ENCODE measurements around the gene IRAK2. TPM values are rescaled to one million over a fixed set of nuclear protein-coding genes. Genes with fewer than 3 reads are reported as not detected.

Gene IRAK2
- total and polyA plus RNA-seq, 9 donors, result 0.44 to 0.93 (median 0.57) TPM

DNA sequence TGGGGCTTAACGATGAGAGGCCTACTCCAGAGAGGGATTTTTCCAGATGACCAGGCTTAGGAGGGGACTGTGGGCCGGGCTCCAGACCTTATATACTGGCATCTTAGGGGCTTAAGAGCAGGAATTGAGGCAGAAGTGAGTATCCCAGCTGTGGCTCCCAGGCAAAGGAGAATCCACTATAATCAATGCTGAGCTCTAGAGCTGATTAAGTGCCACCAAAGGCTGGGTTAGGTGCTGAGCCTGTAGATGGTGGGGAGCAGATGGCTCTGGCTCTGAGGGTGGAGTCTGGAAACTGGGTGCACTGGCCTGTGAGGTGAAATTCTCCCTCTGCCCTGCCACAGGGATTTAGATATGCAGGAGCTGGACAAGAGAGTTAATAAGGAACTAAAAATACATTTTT lies 23.2 kb downstream of the IRAK2 start:
- Histone ChIP-seq H3K27ac (ENCODE audit: low read length) (no peak overlapping the region), H3K9me3 (replicated peaks; ENCODE audit: control insufficient read depth, low read depth, low read length) (no peaks in the 10 kb centered on the region), H3K27me3 (ENCODE audit: control insufficient read depth, insufficient read depth, low read length) (no peaks in the 10 kb centered on the region), H3K36me3 (ENCODE audit: control insufficient read depth, insufficient read depth, low read length) (no peaks in the 10 kb centered on the region), H3K4me3 (ENCODE audit: low read length) (no peak overlapping the region), H3K4me1 (ENCODE audit: control insufficient read depth, insufficient read depth, low read length) (peaks cover 22% of the 10 kb centered on the region)
- 57% methylated on average over 1 of the region's 2 CpGs for whole genome bisulfite sequencing (ENCODE audit: insufficient coverage)
- DNase-seq, result no peak

- H3K27ac ChIP-seq (ENCODE audit: low read length), result peak overlapping the region; percentile 72
- no peaks in the 10 kb centered on the region for H3K27me3 ChIP-seq (ENCODE audit: control insufficient read depth, insufficient read depth, low read length)
- H3K4me1 ChIP-seq (ENCODE audit: control insufficient read depth, insufficient read depth, low read length), result peaks cover 24% of the 10 kb centered on the region
- no peaks in the 10 kb centered on the region for H3K9me3 ChIP-seq (replicated peaks; ENCODE audit: control insufficient read depth, low read depth, low read length)
- WGBS (ENCODE audit: insufficient coverage), result 67% methylated on average over 9 of the region's 11 CpGs
- no peak for DNase-seq
- H3K36me3 ChIP-seq (ENCODE audit: control insufficient read depth, insufficient read depth, low read length), result no peaks in the 10 kb centered on the region
- no peak overlapping the region for H3K4me3 ChIP-seq (ENCODE audit: low read length)
Measured at GRCh38 chr3:10188804-10189556, 24.3 kb downstream of the IRAK2 start.

DNA sequence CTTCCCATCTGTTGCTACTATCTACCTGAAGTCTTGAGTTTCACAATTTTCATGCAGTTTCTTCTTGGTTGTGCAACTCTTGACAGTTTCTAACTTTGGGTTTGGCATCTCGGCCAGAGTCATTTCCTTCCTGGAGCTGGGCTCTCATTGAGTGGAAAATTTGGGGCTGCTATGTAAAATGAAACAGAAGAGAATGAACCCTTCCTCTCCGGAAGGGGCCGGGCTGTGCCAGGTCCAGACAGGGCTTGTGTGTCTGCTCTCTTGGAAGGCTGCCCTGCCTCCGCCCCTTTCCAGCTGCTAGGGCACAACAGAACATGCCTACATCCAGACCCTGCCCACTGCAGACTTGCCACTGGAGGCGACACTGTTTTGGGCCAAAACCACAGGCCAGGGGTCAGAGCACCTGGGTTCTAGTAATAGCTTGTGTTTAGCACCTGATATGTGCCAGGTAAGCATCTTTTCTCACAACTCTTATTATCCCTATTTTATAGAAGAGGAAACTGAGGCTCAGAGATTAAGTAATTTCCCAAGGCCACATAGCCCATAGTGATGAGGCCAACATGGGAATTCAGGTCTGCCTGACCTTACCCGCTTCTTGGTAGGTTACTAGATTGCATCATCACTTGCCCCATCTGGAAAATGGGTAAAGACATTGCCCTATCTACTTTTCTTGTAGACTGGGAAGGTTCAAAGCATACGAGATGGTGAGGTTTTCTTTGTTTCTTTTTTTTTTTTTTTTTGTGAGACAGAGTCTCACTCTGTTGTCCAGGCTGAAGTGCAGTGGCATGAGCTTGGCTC lies 25.0 kb downstream of the IRAK2 start:
- H3K27me3 ChIP-seq (ENCODE audit: control insufficient read depth, insufficient read depth, low read length), result no peaks in the 10 kb centered on the region
- H3K27ac ChIP-seq (ENCODE audit: low read length), result peak overlapping the region; percentile 72
- 45% methylated on average over 2 of the region's 7 CpGs for WGBS (ENCODE audit: insufficient coverage)
- peaks cover 30% of the 10 kb centered on the region for H3K4me1 ChIP-seq (ENCODE audit: control insufficient read depth, insufficient read depth, low read length)
- DNase-seq, result peak; percentile 93
- no peak overlapping the region for H3K4me3 ChIP-seq (ENCODE audit: low read length)
- no peaks in the 10 kb centered on the region for H3K36me3 ChIP-seq (ENCODE audit: control insufficient read depth, insufficient read depth, low read length)
- no peaks in the 10 kb centered on the region for H3K9me3 ChIP-seq (replicated peaks; ENCODE audit: control insufficient read depth, low read depth, low read length)

DNA sequence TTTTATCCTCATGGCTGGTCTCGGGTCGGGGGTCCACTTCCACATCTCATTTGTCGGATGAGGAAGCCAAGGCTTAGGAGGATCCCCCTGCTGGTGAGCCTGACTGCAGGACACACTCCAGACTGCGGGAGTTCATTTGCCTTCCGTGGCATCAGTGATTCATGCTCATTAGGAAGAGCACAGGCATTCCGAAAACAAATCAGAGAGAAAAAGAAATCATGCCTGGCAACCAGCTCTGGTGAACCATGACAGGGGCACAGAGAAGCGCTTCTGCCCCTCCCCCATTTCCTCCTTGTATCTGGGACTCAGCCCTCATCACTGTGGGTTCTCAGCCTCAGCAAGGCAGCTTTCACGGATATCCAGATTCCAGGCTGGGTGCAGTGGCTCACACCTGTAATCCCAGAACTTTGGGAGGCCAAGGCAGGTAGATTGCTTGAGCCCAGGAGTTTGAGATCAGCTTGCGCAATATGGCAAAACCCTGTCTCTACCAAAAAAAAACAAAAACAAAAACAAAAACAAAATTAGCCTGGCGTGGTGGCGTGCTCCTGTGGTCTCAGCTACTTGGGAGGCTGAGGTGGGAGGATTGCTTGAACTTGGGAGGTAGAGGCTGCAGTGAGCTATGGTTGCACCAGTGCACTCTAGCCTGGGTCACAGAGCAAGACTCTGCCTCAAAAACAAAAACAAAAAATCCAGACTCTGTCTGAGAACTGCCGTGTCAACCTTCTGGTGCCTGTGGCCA lies 28.4 kb downstream of the IRAK2 start:
- Histone ChIP-seq H3K4me3 (ENCODE audit: low read length) (no peak overlapping the region), H3K27me3 (ENCODE audit: control insufficient read depth, insufficient read depth, low read length) (no peaks in the 10 kb centered on the region), H3K9me3 (replicated peaks; ENCODE audit: control insufficient read depth, low read depth, low read length) (no peaks in the 10 kb centered on the region), H3K4me1 (ENCODE audit: control insufficient read depth, insufficient read depth, low read length) (peaks cover 30% of the 10 kb centered on the region), H3K27ac (ENCODE audit: low read length) (no peak overlapping the region), H3K36me3 (ENCODE audit: control insufficient read depth, insufficient read depth, low read length) (no peaks in the 10 kb centered on the region)
- peak; percentile 18 for DNase-seq
- 77% methylated on average over 6 of the region's 12 CpGs for WGBS (ENCODE audit: insufficient coverage)

GRCh38 chr3:10193692-10194327 lies 29.1 kb downstream of the IRAK2 start:
- Histone ChIP-seq H3K4me1 (ENCODE audit: control insufficient read depth, insufficient read depth, low read length) (peaks cover 29% of the 10 kb centered on the region), H3K27me3 (ENCODE audit: control insufficient read depth, insufficient read depth, low read length) (no peaks in the 10 kb centered on the region), H3K9me3 (replicated peaks; ENCODE audit: control insufficient read depth, low read depth, low read length) (no peaks in the 10 kb centered on the region), H3K36me3 (ENCODE audit: control insufficient read depth, insufficient read depth, low read length) (no peaks in the 10 kb centered on the region), H3K4me3 (ENCODE audit: low read length) (no peak overlapping the region), H3K27ac (ENCODE audit: low read length) (no peak overlapping the region)
- 77% methylated on average over 10 of the region's 14 CpGs for WGBS (ENCODE audit: insufficient coverage)
- DNase-seq, result no peak

- Histone ChIP-seq H3K27ac (ENCODE audit: low read length) (peak overlapping the region; percentile 13), H3K9me3 (replicated peaks; ENCODE audit: control insufficient read depth, low read depth, low read length) (no peaks in the 10 kb centered on the region), H3K4me1 (ENCODE audit: control insufficient read depth, insufficient read depth, low read length) (peaks cover 22% of the 10 kb centered on the region), H3K4me3 (ENCODE audit: low read length) (no peak overlapping the region), H3K36me3 (ENCODE audit: control insufficient read depth, insufficient read depth, low read length) (no peaks in the 10 kb centered on the region), H3K27me3 (ENCODE audit: control insufficient read depth, insufficient read depth, low read length) (no peaks in the 10 kb centered on the region)
- WGBS (ENCODE audit: insufficient coverage), result 59% methylated on average over 3 of the region's 11 CpGs
- DNase-seq, result no peak
Measured at GRCh38 chr3:10194328-10195071, 29.8 kb downstream of the IRAK2 start.

DNA sequence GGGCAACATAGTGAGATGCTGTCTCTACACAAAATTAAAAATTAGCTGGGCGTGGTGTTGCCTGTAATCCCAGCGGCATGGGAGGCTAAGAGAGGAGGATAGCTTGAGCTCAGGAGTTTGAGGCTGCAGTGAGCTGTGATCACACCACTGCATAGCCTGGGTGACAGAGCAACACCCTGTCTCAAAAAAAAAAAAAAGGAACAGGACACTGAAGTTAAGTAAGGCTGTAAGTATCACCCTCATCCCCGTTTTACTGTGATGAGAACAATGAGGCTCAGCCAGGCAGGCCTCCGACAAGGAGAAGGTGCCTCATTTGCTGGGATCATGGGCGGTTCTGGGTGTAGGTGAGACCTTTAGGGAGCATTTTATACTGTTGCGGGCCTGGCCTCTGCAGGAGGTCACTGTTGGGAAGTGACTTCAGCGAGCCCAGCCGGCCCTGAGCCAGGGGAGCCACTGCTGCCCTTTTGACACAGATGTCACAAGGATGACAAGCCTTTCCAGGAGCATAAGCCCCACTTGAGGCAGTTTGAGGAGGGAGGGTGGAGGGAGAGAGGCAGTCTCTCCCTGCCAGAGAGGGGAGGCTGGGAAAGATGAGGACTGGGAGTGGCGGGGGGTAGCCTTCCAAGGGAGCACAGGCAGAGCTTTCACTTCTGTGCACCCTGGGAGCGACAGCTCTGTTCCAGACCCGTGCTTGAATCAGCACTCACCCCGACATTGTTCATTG lies 30.8 kb downstream of the IRAK2 start:
- 59% methylated on average over 7 of the region's 12 CpGs for WGBS (ENCODE audit: insufficient coverage)
- no peaks in the 10 kb centered on the region for H3K9me3 ChIP-seq (replicated peaks; ENCODE audit: control insufficient read depth, low read depth, low read length)
- H3K36me3 ChIP-seq (ENCODE audit: control insufficient read depth, insufficient read depth, low read length), result no peaks in the 10 kb centered on the region
- DNase-seq, result no peak
- H3K4me3 ChIP-seq (ENCODE audit: low read length), result no peak overlapping the region
- H3K27ac ChIP-seq (ENCODE audit: low read length), result no peak overlapping the region
- peaks cover 17% of the 10 kb centered on the region for H3K4me1 ChIP-seq (ENCODE audit: control insufficient read depth, insufficient read depth, low read length)
- no peaks in the 10 kb centered on the region for H3K27me3 ChIP-seq (ENCODE audit: control insufficient read depth, insufficient read depth, low read length)

DNA sequence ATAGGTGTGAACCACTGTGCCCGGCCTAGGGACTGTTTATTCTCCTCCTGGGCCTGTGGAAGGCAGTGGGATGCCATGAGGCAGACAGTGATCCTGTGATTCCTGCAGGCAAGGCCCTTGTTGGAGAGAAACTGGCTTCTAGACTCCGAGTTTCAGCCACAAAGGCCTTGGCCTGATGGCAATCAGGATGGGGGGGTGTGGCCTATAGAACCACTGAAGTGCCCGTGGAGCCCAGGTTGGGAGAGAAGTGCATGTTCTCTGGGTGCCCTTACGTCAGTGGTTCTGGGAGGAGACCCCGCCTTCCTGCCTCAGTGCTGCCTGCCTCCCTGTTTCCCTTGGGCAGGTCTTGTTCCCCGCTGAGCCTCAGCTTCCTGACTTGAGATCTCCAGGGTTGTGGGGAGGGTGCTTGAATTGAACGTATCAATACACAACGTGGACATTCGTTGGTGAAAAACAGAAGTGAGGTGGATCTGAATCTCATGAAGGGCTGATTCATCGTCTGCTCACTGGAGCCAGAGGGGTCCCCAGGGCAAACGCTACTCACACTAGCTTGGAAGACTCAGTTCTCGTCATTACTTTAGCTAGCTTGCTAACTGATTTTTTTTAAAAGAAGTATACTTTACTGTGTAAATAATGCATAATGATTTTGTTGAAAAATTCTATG lies 31.8 kb downstream of the IRAK2 start:
- Histone ChIP-seq H3K4me3 (ENCODE audit: low read length) (no peak overlapping the region), H3K27me3 (ENCODE audit: control insufficient read depth, insufficient read depth, low read length) (no peaks in the 10 kb centered on the region), H3K4me1 (ENCODE audit: control insufficient read depth, insufficient read depth, low read length) (peaks cover 13% of the 10 kb centered on the region), H3K27ac (ENCODE audit: low read length) (no peak overlapping the region), H3K36me3 (ENCODE audit: control insufficient read depth, insufficient read depth, low read length) (peaks cover 1% of the 10 kb centered on the region), H3K9me3 (replicated peaks; ENCODE audit: control insufficient read depth, low read depth, low read length) (no peaks in the 10 kb centered on the region)
- DNase-seq, result peak; percentile 75
- 56% methylated on average over 7 of the region's 12 CpGs for WGBS (ENCODE audit: insufficient coverage)
